DND-41 (cell line): ENCODE data around the gene RYR2.

Experiments used
- ATAC-seq: fragments of 200-7000 bp; cut with Tn5 transposase; 3 replicates; pipeline ENCODE4 v1.9.1; 2021; ENCODE audit warnings: low read depth; ENCODE audit not compliant: insufficient read depth
- DNase-seq: peaks from one replicate; pipeline ENCODE4 v3.0.0-alpha.2; 2020
- H2AFZ ChIP-seq: 2 replicates; pipeline ENCODE4 v1.6.0; 2012; ENCODE audit warnings: low read depth, low read length
- H3K27ac ChIP-seq: 2 replicates; pipeline ENCODE4 v1.5.1; 2012; ENCODE audit warnings: low read length, inconsistent platforms
- H3K27me3 ChIP-seq: fragments of 200-600 bp; sonication (generic); 2 replicates; pipeline ENCODE4 v1.6.0; 2012; ENCODE audit warnings: low read length, mild to moderate bottlenecking, inconsistent platforms; ENCODE audit not compliant: insufficient read depth, poor library complexity
- H3K36me3 ChIP-seq: 2 replicates; pipeline ENCODE4 v1.5.1; 2012; ENCODE audit warnings: low read length, inconsistent platforms; ENCODE audit not compliant: insufficient read depth
- H3K4me1 ChIP-seq: 2 replicates; pipeline ENCODE4 v1.5.1; 2012; ENCODE audit warnings: mild to moderate bottlenecking, low read length; ENCODE audit not compliant: insufficient read depth
- H3K4me2 ChIP-seq: 2 replicates; pipeline ENCODE4 v1.6.0; 2012; ENCODE audit warnings: mild to moderate bottlenecking, moderate library complexity, low read length, inconsistent platforms; ENCODE audit not compliant: insufficient read depth
- H3K4me3 ChIP-seq, 2 experiments: fragments of 200-600 bp in 1 of 2; shearing (Covaris generic) in 1 of 2; 2 replicates each; pipeline ENCODE4 v1.5.1; 2012 to 2016; ENCODE audit warnings: inconsistent platforms in 2 of 2, low read length in 2 of 2, mild to moderate bottlenecking in 2 of 2, low read depth in 1 of 2, moderate library complexity in 1 of 2
- H3K79me2 ChIP-seq: 2 replicates; pipeline ENCODE4 v1.6.0; 2012; ENCODE audit warnings: low read length, inconsistent platforms; ENCODE audit not compliant: insufficient read depth
- H3K9ac ChIP-seq: 2 replicates; pipeline ENCODE4 v1.6.0; 2012; ENCODE audit warnings: low read depth, mild to moderate bottlenecking, inconsistent platforms, low read length, moderate library complexity
- H3K9me3 ChIP-seq: 2 replicates; pipeline ENCODE4 v1.5.1; 2012; ENCODE audit warnings: low read length, moderate library complexity, mild to moderate bottlenecking, inconsistent platforms; ENCODE audit not compliant: insufficient read depth, severe bottlenecking
- H4K20me1 ChIP-seq: 2 replicates; pipeline ENCODE4 v1.6.0; 2012; ENCODE audit warnings: low read length; ENCODE audit not compliant: insufficient read depth
- EZH2 ChIP-seq: IDR thresholded peaks from 3 replicates; pipeline ENCODE4 v1.6.1; 2012; ENCODE audit warnings: borderline replicate concordance, low read depth, mild to moderate bottlenecking, moderate library complexity, low read length, inconsistent platforms; ENCODE audit not compliant: severe bottlenecking
- TF ChIP-seq, protein P1 (sequence below): IDR thresholded peaks from 2 replicates; pipeline ENCODE4 v1.5.1; 2012; ENCODE audit warnings: borderline replicate concordance, low read length, moderate library complexity, mild to moderate bottlenecking; ENCODE audit not compliant: poor library complexity, severe bottlenecking; ENCODE audit errors: extremely low read depth

Gene RYR2

DNA sequence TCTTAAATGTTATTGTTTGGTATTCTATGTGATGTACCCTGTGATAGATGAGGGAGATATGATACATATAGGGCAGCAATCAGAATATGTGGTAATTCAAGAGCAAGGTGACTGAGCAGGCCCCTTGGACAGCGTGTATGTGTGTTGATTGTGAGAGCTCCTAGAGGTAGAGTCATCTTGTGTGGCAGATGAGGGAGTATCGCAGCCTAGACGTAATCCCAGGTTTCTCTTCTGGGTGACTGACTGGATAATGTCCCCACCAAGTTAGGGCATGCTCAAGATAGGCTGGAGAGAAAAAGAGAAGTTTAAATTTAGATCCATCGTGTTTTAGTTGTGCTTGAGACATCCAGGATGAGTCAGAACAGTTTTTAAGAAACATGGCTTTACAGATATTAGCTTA lies 663.5 kb downstream of the RYR2 start:
- no peaks in the 10 kb centered on the region for H4K20me1 ChIP-seq
- H3K9me3 ChIP-seq: no peaks in the 10 kb centered on the region
- no peaks in the 10 kb centered on the region for H3K4me1 ChIP-seq
- no peak overlapping the region for H2AFZ ChIP-seq
- no peak overlapping the region for H3K9ac ChIP-seq
- ATAC-seq (no peak), DNase-seq (no peak)
- H3K4me2 ChIP-seq: no peak overlapping the region
- no peaks in the 10 kb centered on the region for H3K79me2 ChIP-seq
- H3K36me3 ChIP-seq: no peaks in the 10 kb centered on the region
- H3K27me3 ChIP-seq: no peaks in the 10 kb centered on the region
- H3K27ac ChIP-seq: no peak overlapping the region
- TF ChIP-seq, protein P1, sequence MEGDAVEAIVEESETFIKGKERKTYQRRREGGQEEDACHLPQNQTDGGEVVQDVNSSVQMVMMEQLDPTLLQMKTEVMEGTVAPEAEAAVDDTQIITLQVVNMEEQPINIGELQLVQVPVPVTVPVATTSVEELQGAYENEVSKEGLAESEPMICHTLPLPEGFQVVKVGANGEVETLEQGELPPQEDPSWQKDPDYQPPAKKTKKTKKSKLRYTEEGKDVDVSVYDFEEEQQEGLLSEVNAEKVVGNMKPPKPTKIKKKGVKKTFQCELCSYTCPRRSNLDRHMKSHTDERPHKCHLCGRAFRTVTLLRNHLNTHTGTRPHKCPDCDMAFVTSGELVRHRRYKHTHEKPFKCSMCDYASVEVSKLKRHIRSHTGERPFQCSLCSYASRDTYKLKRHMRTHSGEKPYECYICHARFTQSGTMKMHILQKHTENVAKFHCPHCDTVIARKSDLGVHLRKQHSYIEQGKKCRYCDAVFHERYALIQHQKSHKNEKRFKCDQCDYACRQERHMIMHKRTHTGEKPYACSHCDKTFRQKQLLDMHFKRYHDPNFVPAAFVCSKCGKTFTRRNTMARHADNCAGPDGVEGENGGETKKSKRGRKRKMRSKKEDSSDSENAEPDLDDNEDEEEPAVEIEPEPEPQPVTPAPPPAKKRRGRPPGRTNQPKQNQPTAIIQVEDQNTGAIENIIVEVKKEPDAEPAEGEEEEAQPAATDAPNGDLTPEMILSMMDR: no peak
- TF ChIP-seq EZH2: no peak
- H3K4me3 ChIP-seq: no peak overlapping the region

DNA sequence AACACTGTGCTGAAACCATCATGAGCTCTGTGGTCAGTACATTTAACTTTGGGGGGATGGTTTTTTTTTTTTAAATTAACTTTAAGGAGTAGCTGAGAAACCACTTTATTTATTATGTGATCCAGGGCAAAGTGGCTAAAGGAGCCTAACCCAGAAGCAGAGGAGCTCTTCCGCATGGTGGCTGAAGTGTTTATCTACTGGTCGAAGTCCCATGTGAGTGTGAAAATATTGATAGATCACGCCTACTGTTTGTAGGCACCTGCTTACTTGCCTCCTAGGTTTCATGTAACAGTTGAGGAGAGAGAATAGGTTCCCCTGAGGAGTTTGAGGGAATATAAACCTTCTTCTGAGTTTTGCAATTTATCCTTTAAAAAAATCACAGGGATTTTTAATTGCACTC lies 667.4 kb downstream of the RYR2 start:
- H3K27me3 ChIP-seq: no peaks in the 10 kb centered on the region
- TF ChIP-seq, protein P1: no peak
- TF ChIP-seq EZH2: no peak
- no peak overlapping the region for H3K4me2 ChIP-seq
- H3K4me1 ChIP-seq: no peaks in the 10 kb centered on the region
- H3K9ac ChIP-seq: no peak overlapping the region
- DNase-seq (no peak), ATAC-seq (no peak)
- H4K20me1 ChIP-seq: no peaks in the 10 kb centered on the region
- no peaks in the 10 kb centered on the region for H3K79me2 ChIP-seq
- H3K27ac ChIP-seq: no peak overlapping the region
- H3K4me3 ChIP-seq: no peak overlapping the region
- H3K36me3 ChIP-seq: no peaks in the 10 kb centered on the region
- H3K9me3 ChIP-seq: no peaks in the 10 kb centered on the region
- H2AFZ ChIP-seq: no peak overlapping the region

DNA sequence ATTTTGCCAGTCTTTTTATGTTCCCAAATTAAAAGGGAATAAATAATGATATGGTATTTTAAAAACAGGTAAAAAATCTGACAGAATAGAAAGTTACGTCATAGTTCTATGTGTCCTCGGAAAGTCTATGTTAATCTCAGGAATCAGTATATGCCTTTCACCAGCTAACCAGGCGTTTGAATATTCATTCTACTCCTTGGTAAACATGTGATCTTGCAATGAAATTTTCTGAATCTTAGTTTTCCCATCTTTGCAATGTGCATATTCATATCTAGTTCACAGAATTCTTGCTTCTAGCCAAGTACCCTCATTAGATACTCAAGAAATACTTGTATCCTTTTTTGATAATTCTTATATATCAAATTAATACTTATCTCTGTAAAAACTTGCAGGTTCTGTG lies 669.3 kb downstream of the RYR2 start:
- ATAC-seq (no peak), DNase-seq (no peak)
- Histone ChIP-seq H3K27ac (no peak overlapping the region), H3K9ac (no peak overlapping the region), H2AFZ (no peak overlapping the region), H3K27me3 (no peaks in the 10 kb centered on the region), H3K9me3 (no peaks in the 10 kb centered on the region), H3K79me2 (no peaks in the 10 kb centered on the region), H4K20me1 (no peaks in the 10 kb centered on the region), H3K36me3 (no peaks in the 10 kb centered on the region), H3K4me2 (no peak overlapping the region), H3K4me1 (no peaks in the 10 kb centered on the region), H3K4me3 (no peak overlapping the region)
- TF ChIP-seq, protein P1: no peak

DNA sequence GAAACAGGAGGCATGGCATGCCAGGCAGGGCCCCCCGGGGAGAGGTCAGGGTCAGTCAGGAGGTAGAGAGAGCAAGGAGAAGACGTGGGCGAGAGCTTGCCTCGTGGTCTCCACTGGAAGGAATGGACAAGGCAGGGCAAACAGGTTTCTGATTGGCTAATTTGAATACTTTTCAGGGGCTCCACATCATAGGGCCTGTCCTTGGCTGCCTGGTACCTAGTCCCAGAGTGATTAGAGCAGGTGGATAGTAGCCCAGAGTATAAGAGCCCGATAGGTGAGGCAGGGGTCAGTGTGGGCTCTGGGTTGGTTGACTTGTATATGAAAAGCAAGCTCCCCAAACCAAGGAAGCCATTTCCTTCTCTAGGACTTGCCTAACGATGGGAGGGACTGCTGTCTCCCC lies 670.1 kb downstream of the RYR2 start:
- Histone ChIP-seq H3K36me3 (no peaks in the 10 kb centered on the region), H3K4me3 (no peak overlapping the region), H2AFZ (no peak overlapping the region), H3K27me3 (no peaks in the 10 kb centered on the region), H3K9ac (no peak overlapping the region), H3K9me3 (no peaks in the 10 kb centered on the region), H4K20me1 (no peaks in the 10 kb centered on the region), H3K27ac (no peak overlapping the region), H3K4me1 (no peaks in the 10 kb centered on the region), H3K79me2 (no peaks in the 10 kb centered on the region), H3K4me2 (no peak overlapping the region)
- DNase-seq (no peak), ATAC-seq (no peak)
- TF ChIP-seq, protein P1: no peak
- no peak for TF ChIP-seq EZH2
